Measurements from ENCODE around the gene PTPRG.

The PTPRG gene

DNA sequence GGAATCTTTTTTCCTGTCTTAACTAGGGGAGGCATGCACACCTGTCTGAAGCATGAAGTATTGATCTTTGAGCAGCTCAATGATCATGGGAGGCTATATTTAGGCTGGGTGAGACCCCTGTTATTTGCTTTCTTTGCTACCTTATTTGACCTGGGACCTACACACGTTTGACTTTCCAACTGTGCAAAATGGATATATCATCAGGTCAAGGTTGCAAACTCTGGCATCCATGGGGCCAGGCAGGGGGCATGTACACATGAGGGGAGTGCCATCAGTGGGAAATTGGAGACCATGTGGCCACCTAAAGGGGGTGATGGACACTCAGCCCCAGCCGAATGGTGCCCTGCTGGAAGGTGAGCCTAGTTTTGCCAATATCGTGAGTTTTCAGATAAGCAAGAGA, 637.8 kb downstream of the PTPRG start:
- Histone ChIP-seq H3K27me3 (ENCODE audit: control insufficient read depth, insufficient read depth, low read length) (no peaks in the 10 kb centered on the region), H3K9me3 (ENCODE audit: control insufficient read depth, low read length) (no peaks in the 10 kb centered on the region)

DNA sequence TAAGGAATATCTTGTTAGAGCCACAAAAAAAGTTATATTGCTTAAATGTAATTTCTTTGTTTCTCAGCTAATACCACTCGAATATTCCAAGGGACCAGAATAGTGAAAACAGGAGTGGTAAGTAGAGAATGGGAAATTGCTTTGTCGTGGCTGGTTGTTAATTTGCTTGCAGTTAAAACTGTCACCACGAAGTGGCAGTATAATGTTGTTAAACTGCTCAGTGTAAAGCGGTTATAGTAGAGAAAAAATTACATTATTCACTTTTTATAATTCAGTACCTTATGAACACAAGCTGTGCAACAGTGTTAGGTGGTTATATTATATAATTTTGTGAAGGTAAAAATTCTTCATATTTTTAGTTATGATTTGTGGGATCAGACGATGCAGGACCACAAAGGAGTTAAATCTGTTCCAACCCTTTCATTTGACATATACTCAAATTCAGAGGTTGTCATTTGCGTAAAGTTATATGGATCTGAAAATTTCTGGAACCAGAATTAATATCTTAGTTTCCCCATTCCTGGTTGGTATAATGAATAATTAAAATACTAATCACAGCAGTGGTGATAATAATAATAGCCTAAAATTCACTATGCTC, 640.2 kb downstream of the PTPRG start:
- Histone ChIP-seq H3K27me3 (ENCODE audit: control insufficient read depth, insufficient read depth, low read length) (no peaks in the 10 kb centered on the region), H3K4me3 (ENCODE audit: low read length) (no peak overlapping the region), H3K4me1 (ENCODE audit: control insufficient read depth, insufficient read depth, low read length) (no peaks in the 10 kb centered on the region), H3K36me3 (ENCODE audit: control insufficient read depth, insufficient read depth, low read length) (no peaks in the 10 kb centered on the region), H3K9me3 (ENCODE audit: control insufficient read depth, low read length) (no peaks in the 10 kb centered on the region), H3K9ac (ENCODE audit: low read length) (no peak overlapping the region)

More for the DNA sequence above, 637.8 kb downstream of the PTPRG start:
- H3K9ac ChIP-seq (ENCODE audit: low read length) = no peak overlapping the region
- no peaks in the 10 kb centered on the region for H3K36me3 ChIP-seq (ENCODE audit: control insufficient read depth, insufficient read depth, low read length)
- H3K4me3 ChIP-seq (ENCODE audit: low read length) = no peak overlapping the region
- H3K4me1 ChIP-seq (ENCODE audit: control insufficient read depth, insufficient read depth, low read length) = no peaks in the 10 kb centered on the region

DNA sequence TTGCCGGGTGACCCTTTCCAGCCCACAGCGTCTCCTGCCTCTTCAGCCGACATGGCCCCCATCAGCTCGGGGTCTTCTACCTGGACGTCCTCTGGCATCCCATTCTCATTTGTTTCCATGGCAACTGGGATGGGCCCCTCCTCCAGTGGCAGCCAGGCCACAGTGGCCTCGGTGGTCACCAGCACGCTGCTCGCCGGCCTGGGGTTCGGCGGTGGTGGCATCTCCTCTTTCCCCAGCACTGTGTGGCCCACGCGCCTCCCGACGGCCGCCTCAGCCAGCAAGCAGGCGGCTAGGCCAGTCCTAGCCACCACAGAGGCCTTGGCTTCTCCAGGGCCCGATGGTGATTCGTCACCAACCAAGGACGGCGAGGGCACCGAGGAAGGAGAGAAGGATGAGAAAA, 641.8 kb downstream of the PTPRG start:
- Histone ChIP-seq H3K4me3 (ENCODE audit: low read length) (no peak overlapping the region), H3K9ac (ENCODE audit: low read length) (no peak overlapping the region), H3K27me3 (ENCODE audit: control insufficient read depth, insufficient read depth, low read length) (no peaks in the 10 kb centered on the region), H3K36me3 (ENCODE audit: control insufficient read depth, insufficient read depth, low read length) (no peaks in the 10 kb centered on the region), H3K4me1 (ENCODE audit: control insufficient read depth, insufficient read depth, low read length) (no peaks in the 10 kb centered on the region), H3K9me3 (ENCODE audit: control insufficient read depth, low read length) (no peaks in the 10 kb centered on the region)

GRCh38 chr3:62203561-62203960, 642.2 kb downstream of the PTPRG start:
- Histone ChIP-seq H3K4me1 (ENCODE audit: control insufficient read depth, insufficient read depth, low read length) (no peaks in the 10 kb centered on the region), H3K9ac (ENCODE audit: low read length) (no peak overlapping the region), H3K36me3 (ENCODE audit: control insufficient read depth, insufficient read depth, low read length) (no peaks in the 10 kb centered on the region), H3K9me3 (ENCODE audit: control insufficient read depth, low read length) (no peaks in the 10 kb centered on the region), H3K27me3 (ENCODE audit: control insufficient read depth, insufficient read depth, low read length) (no peaks in the 10 kb centered on the region), H3K4me3 (ENCODE audit: low read length) (no peak overlapping the region)

DNA sequence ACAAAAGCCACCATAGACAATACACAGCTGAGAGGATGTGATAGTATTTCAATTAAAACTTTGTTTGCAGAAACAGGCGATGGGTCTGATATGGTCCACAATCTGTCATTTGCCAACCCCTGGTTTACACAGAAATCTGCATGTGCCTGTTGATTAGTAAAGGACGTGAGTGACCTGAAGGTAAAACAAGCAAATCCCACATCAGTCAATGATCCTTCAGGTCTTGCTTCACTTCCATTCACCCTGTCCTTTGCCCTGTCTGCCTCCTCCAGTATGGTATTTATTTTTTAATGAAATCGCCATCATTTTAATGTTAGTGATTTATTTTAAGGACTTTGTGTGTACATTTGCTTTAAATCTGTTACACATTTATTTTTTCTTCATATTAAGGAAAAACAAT, 645.8 kb downstream of the PTPRG start:
- Histone ChIP-seq H3K4me1 (ENCODE audit: control insufficient read depth, insufficient read depth, low read length) (no peaks in the 10 kb centered on the region), H3K9me3 (ENCODE audit: control insufficient read depth, low read length) (no peaks in the 10 kb centered on the region), H3K4me3 (ENCODE audit: low read length) (no peak overlapping the region), H3K9ac (ENCODE audit: low read length) (no peak overlapping the region), H3K27me3 (ENCODE audit: control insufficient read depth, insufficient read depth, low read length) (no peaks in the 10 kb centered on the region), H3K36me3 (ENCODE audit: control insufficient read depth, insufficient read depth, low read length) (no peaks in the 10 kb centered on the region)

GRCh38 chr3:62208385-62208784, 647.0 kb downstream of the PTPRG start:
- no peaks in the 10 kb centered on the region for H3K9me3 ChIP-seq (ENCODE audit: control insufficient read depth, low read length)
- no peaks in the 10 kb centered on the region for H3K4me1 ChIP-seq (ENCODE audit: control insufficient read depth, insufficient read depth, low read length)
- no peaks in the 10 kb centered on the region for H3K36me3 ChIP-seq (ENCODE audit: control insufficient read depth, insufficient read depth, low read length)
- H3K27me3 ChIP-seq (ENCODE audit: control insufficient read depth, insufficient read depth, low read length) = no peaks in the 10 kb centered on the region
- H3K4me3 ChIP-seq (ENCODE audit: low read length) = no peak overlapping the region
- H3K9ac ChIP-seq (ENCODE audit: low read length) = no peak overlapping the region

DNA sequence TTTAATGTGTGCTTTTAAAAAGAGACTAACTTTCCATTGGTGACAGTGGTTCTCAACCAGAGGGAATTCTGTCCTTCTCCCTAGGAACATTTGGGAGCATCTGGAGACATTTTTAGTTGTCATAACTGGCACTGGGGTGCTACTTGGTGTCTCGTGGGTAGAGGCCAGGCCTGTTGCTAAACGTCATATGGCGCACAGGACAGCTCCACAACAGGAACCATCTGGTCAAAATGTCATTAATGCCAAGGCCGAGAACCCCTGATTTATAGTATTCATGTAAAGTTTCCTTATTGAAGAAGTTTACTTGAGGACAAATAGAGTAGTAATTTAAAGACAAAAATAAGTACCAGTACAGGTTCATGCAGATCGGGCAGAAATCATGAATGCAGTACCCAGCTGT, 647.7 kb downstream of the PTPRG start:
- Histone ChIP-seq H3K36me3 (ENCODE audit: control insufficient read depth, insufficient read depth, low read length) (no peaks in the 10 kb centered on the region), H3K4me3 (ENCODE audit: low read length) (no peak overlapping the region), H3K4me1 (ENCODE audit: control insufficient read depth, insufficient read depth, low read length) (no peaks in the 10 kb centered on the region), H3K27me3 (ENCODE audit: control insufficient read depth, insufficient read depth, low read length) (no peaks in the 10 kb centered on the region), H3K9ac (ENCODE audit: low read length) (no peak overlapping the region), H3K9me3 (ENCODE audit: control insufficient read depth, low read length) (no peaks in the 10 kb centered on the region)

DNA sequence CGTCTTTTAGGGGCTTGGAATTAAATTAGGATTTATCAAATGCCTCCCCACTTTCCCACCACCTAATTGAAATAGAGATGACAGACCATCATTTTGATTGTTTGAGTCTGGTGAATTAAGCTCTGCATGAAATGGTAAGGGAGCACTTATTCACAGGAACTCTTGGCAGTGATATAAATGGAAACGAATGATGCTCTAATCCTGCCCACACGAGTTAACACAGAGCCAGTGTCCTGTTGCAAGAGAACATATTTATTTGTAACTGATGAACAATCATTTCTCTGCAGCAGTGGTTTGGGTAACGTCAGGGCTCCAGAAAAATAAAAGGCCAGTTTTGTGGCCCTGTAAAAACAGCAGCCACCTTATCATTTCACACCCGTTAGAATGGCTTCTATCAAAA, 648.6 kb downstream of the PTPRG start:
- no peaks in the 10 kb centered on the region for H3K4me1 ChIP-seq (ENCODE audit: control insufficient read depth, insufficient read depth, low read length)

DNA sequence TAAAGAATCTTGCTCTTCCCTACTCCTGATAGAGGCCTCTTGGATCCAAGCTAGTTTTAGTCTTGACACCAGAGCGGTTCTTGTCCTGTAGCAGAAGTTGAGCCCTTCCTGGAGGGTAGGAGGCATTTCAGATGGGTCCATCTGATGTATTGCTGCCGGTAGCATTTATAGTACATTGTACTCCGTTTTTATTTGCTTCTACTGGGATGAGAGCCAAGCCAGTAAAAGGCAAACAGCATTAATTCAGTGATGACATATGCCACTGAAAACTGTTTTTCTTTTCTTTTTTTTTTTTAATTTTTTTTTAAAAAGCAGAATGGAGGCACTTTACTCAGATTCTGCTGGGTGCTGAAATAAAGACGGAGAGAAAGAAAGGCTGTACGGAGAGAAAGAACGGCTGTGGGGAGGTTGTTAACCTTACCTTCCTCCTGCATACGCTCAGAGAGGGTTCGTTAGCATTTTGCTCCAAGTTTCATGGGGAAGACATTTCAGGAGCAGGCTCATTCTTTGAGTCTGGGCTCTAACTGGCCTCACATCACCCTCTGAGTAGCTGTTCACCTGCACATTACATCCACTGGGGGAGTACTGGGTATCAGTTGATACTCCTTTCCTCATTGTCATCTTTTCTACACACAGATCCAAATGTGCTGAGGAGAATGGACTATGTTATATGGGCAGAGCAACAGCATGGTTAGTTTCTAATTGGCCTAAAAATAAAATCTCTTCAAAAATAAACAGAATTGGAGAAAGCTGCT, 650.5 kb downstream of the PTPRG start:
- H3K9ac ChIP-seq (ENCODE audit: low read length) = no peak overlapping the region
- H3K36me3 ChIP-seq (ENCODE audit: control insufficient read depth, insufficient read depth, low read length) = no peaks in the 10 kb centered on the region
- H3K4me3 ChIP-seq (ENCODE audit: low read length) = no peak overlapping the region
- no peaks in the 10 kb centered on the region for H3K4me1 ChIP-seq (ENCODE audit: control insufficient read depth, insufficient read depth, low read length)
- H3K9me3 ChIP-seq (ENCODE audit: control insufficient read depth, low read length) = no peaks in the 10 kb centered on the region
- H3K27me3 ChIP-seq (ENCODE audit: control insufficient read depth, insufficient read depth, low read length) = no peaks in the 10 kb centered on the region

More for the DNA sequence above, 648.6 kb downstream of the PTPRG start:
- no peaks in the 10 kb centered on the region for H3K36me3 ChIP-seq (ENCODE audit: control insufficient read depth, insufficient read depth, low read length)
- no peaks in the 10 kb centered on the region for H3K27me3 ChIP-seq (ENCODE audit: control insufficient read depth, insufficient read depth, low read length)
- H3K4me3 ChIP-seq (ENCODE audit: low read length) = no peak overlapping the region
- no peaks in the 10 kb centered on the region for H3K9me3 ChIP-seq (ENCODE audit: control insufficient read depth, low read length)
- H3K9ac ChIP-seq (ENCODE audit: low read length) = no peak overlapping the region

DNA sequence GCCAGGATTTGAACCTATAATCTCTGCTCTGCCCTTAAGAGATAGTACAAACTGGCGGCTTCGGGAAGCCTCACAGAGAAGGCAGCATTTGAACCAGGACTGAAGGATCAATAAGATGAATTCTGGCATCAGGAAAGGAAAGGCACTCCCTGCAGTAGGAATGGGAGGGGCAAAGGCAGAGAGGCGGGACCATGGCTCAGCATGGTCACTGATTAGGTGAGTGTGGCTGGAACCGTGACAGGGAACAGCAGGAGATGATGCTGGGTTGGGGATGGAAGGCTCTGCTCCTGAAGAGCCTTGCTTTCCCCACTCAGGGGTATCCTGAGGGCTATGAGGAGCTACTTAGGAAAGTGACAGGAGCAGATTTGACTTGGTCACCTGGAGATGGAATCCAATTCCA, 653.5 kb downstream of the PTPRG start:
- H3K9me3 ChIP-seq (ENCODE audit: control insufficient read depth, low read length) = no peaks in the 10 kb centered on the region
- H3K36me3 ChIP-seq (ENCODE audit: control insufficient read depth, insufficient read depth, low read length) = no peaks in the 10 kb centered on the region
- no peaks in the 10 kb centered on the region for H3K4me1 ChIP-seq (ENCODE audit: control insufficient read depth, insufficient read depth, low read length)
- H3K9ac ChIP-seq (ENCODE audit: low read length) = no peak overlapping the region
- no peaks in the 10 kb centered on the region for H3K27me3 ChIP-seq (ENCODE audit: control insufficient read depth, insufficient read depth, low read length)
- no peak overlapping the region for H3K4me3 ChIP-seq (ENCODE audit: low read length)

- no peak overlapping the region for H3K4me3 ChIP-seq (ENCODE audit: low read length)
- H3K36me3 ChIP-seq (ENCODE audit: control insufficient read depth, insufficient read depth, low read length) = no peaks in the 10 kb centered on the region
- H3K9ac ChIP-seq (ENCODE audit: low read length) = no peak overlapping the region
- no peaks in the 10 kb centered on the region for H3K9me3 ChIP-seq (ENCODE audit: control insufficient read depth, low read length)
- no peaks in the 10 kb centered on the region for H3K27me3 ChIP-seq (ENCODE audit: control insufficient read depth, insufficient read depth, low read length)
- no peaks in the 10 kb centered on the region for H3K4me1 ChIP-seq (ENCODE audit: control insufficient read depth, insufficient read depth, low read length)
Measured at GRCh38 chr3:62220616-62221015, 659.2 kb downstream of the PTPRG start.

DNA sequence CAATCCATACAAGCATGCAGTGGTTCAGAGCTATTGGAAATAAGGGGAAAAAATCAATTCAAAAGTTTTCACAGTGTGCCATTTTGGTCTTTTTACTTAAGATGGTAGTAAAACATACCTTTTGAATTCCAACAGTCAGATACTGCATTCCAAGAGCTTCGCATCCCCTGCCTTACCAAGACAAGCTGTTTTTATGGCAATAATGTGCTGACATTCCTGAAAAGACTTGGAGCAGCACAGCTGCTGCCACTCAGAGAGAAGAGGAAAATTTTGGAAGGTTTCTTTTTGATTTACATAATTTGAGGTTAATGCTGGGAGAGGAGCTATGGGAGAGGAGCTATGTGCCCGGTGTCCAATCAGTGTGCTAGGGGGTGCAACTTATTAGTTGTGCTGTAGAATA, 663.7 kb downstream of the PTPRG start:
- no peak overlapping the region for H3K9ac ChIP-seq (ENCODE audit: low read length)
- H3K4me1 ChIP-seq (ENCODE audit: control insufficient read depth, insufficient read depth, low read length) = no peaks in the 10 kb centered on the region
- no peaks in the 10 kb centered on the region for H3K27me3 ChIP-seq (ENCODE audit: control insufficient read depth, insufficient read depth, low read length)
- no peaks in the 10 kb centered on the region for H3K9me3 ChIP-seq (ENCODE audit: control insufficient read depth, low read length)
- no peak overlapping the region for H3K4me3 ChIP-seq (ENCODE audit: low read length)
- H3K36me3 ChIP-seq (ENCODE audit: control insufficient read depth, insufficient read depth, low read length) = no peaks in the 10 kb centered on the region

All from mucosa of stomach (tissue), 1 donor.